ENCODE results near the gene ABLIM1.

- TF ChIP-seq GATA3 (IDR thresholded peaks at IDR 0.05; ENCODE audit: low read depth, low read length) (no peak), GATA2 (IDR thresholded peaks at IDR 0.05; ENCODE audit: low read depth, low read length) (no peak)
These were observed 254.4 kb downstream of the ABLIM1 start for GRCh38 chr10:114403541-114404161.
